Gastroesophageal sphincter (tissue), 3 donors: ENCODE results near the gene MAFF.

Experiments
- CTCF ChIP-seq, 4 experiments: fragments of 200-600 bp in 2 of 4; fragments of 450-650 bp in 2 of 4; sonication (generic) in 1 of 4; IDR thresholded peaks; one replicate each; pipeline ENCODE4 v1.5.1; 2017 to 2019; ENCODE audit warnings: antibody characterized with exemption in 4 of 4, mild to moderate bottlenecking in 2 of 4, moderate library complexity in 2 of 4
- POLR2A ChIP-seq, 2 donors: fragments of 450-650 bp; IDR thresholded peaks; one replicate each; pipeline ENCODE4 v1.6.1; 2017; ENCODE audit warnings: antibody characterized with exemption in 2 of 2, mild to moderate bottlenecking in 2 of 2, moderate library complexity in 1 of 2

GRCh38 chr22:38212442-38212841 lies 10.6 kb downstream of the MAFF start:
- TF ChIP-seq POLR2A (IDR thresholded peaks at IDR 0.05) (no peak), CTCF (IDR thresholded peaks at IDR 0.05) (no peak)
